Measurements from ENCODE around the gene KLF11.

KLF11 gene

DNA sequence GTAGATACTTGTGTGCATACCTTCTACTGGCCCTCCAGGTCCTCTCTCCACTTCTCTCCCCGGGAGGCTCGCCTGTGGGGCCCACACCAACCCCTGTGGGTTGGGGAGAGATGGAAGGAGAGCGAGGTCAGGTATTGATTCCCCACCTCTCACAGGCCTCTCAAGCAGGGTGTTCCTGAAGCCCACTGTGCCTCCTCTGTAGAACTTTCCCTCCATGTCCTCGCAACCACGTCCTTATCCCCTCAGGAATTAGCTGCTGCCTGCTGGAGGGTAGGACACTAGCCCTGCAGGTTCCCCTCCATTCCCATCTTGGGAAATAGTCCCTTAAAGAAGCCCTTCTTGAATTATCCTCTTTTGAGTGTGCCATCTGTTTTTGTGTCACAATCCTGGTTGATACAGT is 38.9 kb upstream of the KLF11 start:
- no peak overlapping the region for H3K4me3 ChIP-seq (replicated peaks in 1 of 2; ENCODE audit: low read depth in 2 of 2, low read length in 2 of 2)
- no peak for DNase-seq (ENCODE audit: low read depth in 2 of 2)
- TF ChIP-seq, protein P1, sequence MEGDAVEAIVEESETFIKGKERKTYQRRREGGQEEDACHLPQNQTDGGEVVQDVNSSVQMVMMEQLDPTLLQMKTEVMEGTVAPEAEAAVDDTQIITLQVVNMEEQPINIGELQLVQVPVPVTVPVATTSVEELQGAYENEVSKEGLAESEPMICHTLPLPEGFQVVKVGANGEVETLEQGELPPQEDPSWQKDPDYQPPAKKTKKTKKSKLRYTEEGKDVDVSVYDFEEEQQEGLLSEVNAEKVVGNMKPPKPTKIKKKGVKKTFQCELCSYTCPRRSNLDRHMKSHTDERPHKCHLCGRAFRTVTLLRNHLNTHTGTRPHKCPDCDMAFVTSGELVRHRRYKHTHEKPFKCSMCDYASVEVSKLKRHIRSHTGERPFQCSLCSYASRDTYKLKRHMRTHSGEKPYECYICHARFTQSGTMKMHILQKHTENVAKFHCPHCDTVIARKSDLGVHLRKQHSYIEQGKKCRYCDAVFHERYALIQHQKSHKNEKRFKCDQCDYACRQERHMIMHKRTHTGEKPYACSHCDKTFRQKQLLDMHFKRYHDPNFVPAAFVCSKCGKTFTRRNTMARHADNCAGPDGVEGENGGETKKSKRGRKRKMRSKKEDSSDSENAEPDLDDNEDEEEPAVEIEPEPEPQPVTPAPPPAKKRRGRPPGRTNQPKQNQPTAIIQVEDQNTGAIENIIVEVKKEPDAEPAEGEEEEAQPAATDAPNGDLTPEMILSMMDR (IDR thresholded peaks at IDR 0.05; ENCODE audit: low read depth, low read length) = no peak

DNA sequence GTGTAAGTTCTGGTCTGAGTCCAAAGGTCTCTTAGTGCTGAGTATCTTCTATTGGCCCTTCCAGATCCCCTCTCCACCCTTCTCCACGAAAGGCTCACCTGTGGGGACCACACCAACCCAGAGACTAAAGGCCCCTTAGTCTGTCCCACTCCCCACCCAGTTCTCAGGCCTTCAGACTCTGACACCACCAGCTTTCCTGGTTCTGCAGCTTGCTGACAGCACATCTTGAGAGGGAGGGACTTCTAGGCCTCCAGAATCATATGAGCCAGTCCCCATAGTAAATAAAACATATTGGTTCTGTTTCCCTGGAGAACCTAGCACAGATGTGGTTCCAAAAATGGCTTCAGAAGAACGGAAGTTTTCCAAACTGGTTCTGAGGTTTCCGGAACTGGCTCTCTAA is 38.5 kb upstream of the KLF11 start:
- H3K4me3 ChIP-seq (replicated peaks in 1 of 2; ENCODE audit: low read depth in 2 of 2, low read length in 2 of 2) = no peak overlapping the region
- TF ChIP-seq, protein P1 (IDR thresholded peaks at IDR 0.05; ENCODE audit: low read depth, low read length) = no peak
- DNase-seq (ENCODE audit: low read depth in 2 of 2) = no peak

DNA sequence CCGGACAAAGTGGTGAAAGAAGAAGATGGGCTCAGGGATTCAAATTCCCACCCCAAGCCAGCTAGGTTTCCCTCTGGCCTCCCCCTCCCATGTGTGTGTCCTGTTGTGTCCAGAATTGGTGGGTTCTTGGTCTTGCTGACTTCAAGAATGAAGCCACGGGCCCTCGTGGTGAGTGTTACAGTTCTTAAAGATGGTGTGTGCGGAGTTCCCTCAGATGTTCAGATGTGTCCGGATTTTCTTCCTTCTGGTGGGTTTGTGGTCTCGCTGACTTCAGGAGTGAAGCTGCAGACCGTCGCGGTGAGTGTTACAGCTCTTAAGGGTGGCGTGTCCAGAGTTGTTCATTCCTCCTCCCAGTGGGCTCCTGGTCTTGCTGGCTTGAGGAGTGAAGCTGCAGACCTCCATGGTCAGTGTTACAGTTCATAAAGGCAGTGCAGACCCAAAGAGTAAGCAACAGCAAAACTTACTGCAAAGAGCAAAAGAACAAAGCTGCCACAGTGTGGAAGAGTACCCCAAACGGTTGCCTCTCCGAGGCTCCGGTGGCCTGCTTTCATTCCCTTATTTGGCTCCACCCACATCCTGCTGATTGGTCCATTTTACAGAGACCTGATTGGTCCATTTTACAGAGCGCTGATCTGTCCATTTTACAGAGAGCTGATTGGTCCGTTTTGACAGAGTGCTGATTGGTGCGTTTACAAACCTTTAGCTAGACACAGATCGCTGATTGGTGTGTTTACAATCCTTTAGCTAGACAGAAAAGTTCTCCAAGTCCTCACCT is 37.7 kb upstream of the KLF11 start:
- H3K4me3 ChIP-seq (replicated peaks in 1 of 2; ENCODE audit: low read depth in 2 of 2, low read length in 2 of 2) = no peak overlapping the region
- TF ChIP-seq, protein P1 (IDR thresholded peaks at IDR 0.05; ENCODE audit: low read depth, low read length) = no peak
- no peak for DNase-seq (ENCODE audit: low read depth in 2 of 2)

DNA sequence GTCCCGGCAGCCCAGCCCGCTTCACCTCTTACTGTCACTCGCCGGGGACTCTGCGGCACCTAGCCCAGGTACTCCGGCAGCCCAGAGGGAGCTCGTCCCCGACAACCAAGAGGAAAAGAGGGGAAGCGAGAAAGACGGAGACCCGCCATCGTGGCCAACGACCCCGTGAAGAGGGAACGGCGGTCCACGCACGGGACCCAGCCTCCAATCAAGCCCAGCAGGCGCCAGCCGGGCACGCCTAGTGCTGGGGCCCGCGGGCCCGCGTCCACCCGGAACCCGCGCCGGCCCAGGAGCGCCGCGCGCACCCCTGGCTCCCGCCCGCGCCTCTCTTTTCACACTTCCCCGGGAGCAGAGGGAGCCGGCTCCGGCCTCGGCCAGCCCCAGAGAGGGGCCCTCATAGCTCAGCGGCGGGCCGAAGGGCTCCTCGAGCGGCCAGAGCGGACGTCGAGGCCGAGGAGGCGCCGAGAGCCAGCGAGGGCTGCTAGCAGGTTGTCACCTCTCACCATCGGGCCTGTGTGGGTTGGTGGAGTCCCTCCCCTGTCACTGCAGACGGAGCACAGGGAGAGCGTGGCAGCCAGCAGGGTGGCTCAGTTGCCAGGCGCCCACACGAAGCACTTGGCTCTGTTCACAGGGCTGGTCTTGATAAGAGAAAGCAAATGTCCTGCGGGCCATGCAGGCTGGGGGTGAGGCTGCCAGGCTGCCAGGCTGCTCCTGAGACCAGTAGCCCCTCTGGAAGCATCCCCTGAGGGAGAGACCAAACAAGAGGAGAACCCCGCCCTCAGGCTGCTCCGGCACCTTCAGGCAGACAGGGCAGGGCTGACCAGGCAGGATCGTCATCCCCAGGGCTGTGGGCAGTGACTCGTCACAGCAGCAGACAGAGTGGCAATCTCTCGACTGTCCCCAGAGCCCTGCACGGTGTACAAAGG is 36.9 kb upstream of the KLF11 start:
- no peak for DNase-seq (ENCODE audit: low read depth in 2 of 2)
- TF ChIP-seq, protein P1 (IDR thresholded peaks at IDR 0.05; ENCODE audit: low read depth, low read length) = no peak

DNA sequence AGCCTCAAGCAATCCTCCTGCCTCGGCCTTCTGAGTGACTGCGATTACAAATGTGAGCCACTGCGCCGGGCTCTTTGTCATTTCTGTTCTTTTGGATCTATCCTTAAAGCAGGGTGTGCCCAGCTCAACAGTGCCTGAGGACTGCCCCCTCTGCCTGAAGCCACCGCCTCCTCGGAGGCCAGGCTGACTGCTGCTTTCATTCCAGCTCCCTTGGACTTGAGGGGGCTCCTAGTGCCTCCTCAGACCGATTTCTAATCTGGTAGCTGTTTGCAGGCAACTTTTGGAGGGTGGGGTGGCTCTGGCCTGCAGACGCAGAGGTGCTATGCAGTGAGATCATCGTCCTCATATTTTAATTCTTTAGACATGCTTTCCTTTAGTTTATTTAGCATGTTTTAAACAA is 35.9 kb upstream of the KLF11 start:
- DNase-seq (ENCODE audit: low read depth in 2 of 2) = no peak
- TF ChIP-seq, protein P1 (IDR thresholded peaks at IDR 0.05; ENCODE audit: low read depth, low read length) = no peak
- no peak overlapping the region for H3K4me3 ChIP-seq (replicated peaks in 1 of 2; ENCODE audit: low read depth in 2 of 2, low read length in 2 of 2)

More for the DNA sequence above, 36.9 kb upstream of the KLF11 start:
- H3K4me3 ChIP-seq (replicated peaks in 1 of 2; ENCODE audit: low read depth in 2 of 2, low read length in 2 of 2) = no peak overlapping the region

DNA sequence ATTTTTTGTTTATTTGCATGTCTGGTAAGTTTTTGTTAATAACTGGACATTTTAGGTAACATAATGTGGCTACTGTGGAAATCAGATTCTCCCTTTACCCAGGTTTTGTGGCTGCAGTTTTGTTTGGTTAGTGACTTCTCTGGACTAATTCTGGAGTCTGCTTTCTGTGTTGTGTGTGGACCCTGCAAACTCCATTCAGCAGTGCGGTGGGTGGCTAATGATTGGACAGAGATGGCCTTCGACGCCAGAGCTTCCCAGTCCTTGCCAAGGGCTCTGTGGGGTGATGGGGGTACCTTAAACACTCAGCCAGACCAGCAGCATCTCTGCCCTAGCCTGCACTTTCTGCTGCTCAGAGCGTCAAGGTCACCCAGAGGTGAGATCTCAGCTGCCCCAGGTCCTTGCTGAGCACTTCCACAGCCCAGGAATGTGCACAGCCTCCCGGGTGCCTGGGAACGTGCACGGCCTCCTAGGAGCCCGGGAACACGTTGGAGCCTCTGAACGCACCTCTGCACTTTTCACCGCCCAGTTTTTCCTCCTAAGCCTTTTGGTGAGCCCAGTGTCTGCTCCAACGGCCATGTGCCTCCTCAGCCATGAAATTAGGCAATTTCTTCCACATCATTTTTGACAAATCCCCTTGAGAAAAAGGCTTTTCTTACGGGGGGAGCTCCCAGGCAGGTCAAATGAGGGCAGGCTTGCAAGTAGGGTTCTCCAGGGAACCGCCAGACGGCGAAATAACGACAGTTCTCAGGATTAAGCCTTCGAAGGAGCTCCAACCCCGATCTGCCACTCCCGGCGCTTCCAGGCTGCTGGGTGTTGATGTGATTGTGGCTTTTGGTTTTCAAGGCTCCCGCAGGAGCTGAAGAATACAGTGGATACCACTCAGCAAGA is 35.2 kb upstream of the KLF11 start:
- DNase-seq (ENCODE audit: low read depth in 2 of 2) = peak in 1 of 2 donors; percentile 42
- H3K4me3 ChIP-seq (replicated peaks in 1 of 2; ENCODE audit: low read depth in 2 of 2, low read length in 2 of 2) = no peak overlapping the region
- TF ChIP-seq, protein P1 (IDR thresholded peaks at IDR 0.05; ENCODE audit: low read depth, low read length) = peak; percentile 11

Data from cardiac fibroblast (primary cell).